Right cardiac atrium (tissue), 5 donors: ENCODE measurements around the gene ATP2B3. TPM values are rescaled to one million over a fixed set of nuclear protein-coding genes. Genes with fewer than 3 reads are reported as not detected.

Experiments
- ATAC-seq, 2 donors: fragments of 200-7000 bp; cut with Tn5 transposase; one replicate each; pipeline versions ENCODE4 v1.8.0 to v1.9.1; 2020; ENCODE audit warnings: moderate library complexity in 2 of 2, mild to moderate bottlenecking in 1 of 2
- DNase-seq, 3 donors: peaks; one replicate each; pipeline ENCODE4 v3.0.0-alpha.2; 2020
- H3K27ac ChIP-seq: one replicate; pipeline ENCODE4 v1.5.1; 2013; ENCODE audit warnings: mild to moderate bottlenecking, low read length, control low read depth, moderate library complexity
- H3K27me3 ChIP-seq: one replicate; pipeline ENCODE4 v1.6.1; 2013; ENCODE audit not compliant: control insufficient read depth, insufficient read depth
- H3K4me1 ChIP-seq: one replicate; pipeline ENCODE4 v1.6.1; 2013; ENCODE audit warnings: low read length; ENCODE audit not compliant: control insufficient read depth, insufficient read depth
- H3K4me3 ChIP-seq: one replicate; pipeline ENCODE4 v1.5.1; 2013; ENCODE audit warnings: low read length, control low read depth
- H3K9me3 ChIP-seq: one replicate; pipeline ENCODE4 v1.6.1; 2013; ENCODE audit warnings: low read length; ENCODE audit not compliant: control insufficient read depth
- WGBS: extraction: QIAGEN DNeasy Blood & Tissue Kit; methylation state at CpG from one replicate; pipeline ENCODE4 v1.1.7; 2013; 5-methylcytosine and 5-hydroxymethylcytosine counted together
- intact Hi-C, 4 donors: fragments of 100-400 bp; cut with DNase I; formaldehyde crosslinking; loops; one replicate each; pipeline versions ENCODE4 v1.11.0 to v1.14.0; 2022 to 2023
- polyA plus RNA-seq: library from polyadenylated mRNA; stranded (reverse); fragments of 200-250 nt; gene quantifications from one replicate; pipeline ENCODE4 v1.2.3, GENCODE V29; 2013
- total RNA-seq, 4 donors: library from RNA; stranded (reverse); fragmentation: NEBNext Ultra II Directional; extraction: Animal tissue kit (Norgen Biotek cat#: 25700); gene quantifications; one replicate each; pipeline ENCODE4 v1.2.1, GENCODE V29; 2021
- donor health status: healthy with polysubstance abuse.
- donor health status: DM: no; HTN: yes; CAD: no.
- donor health status: DM: no; HTN: no; CAD: no.
- donor health status: DM: no; HTN: yes; CAD: no; lungs with severe emphysema.
- donor health status: DM: yes; HTN: yes; CAD: no.

Gene ATP2B3
- total and polyA plus RNA-seq, 5 donors: under 0.01 TPM; not detected in 4

- ATAC-seq (peak; percentile 56 to 65), DNase-seq (peak; percentile 78 to 88 (median 87))
- Histone ChIP-seq H3K27me3 (no peaks in the 10 kb centered on the region), H3K9me3 (no peaks in the 10 kb centered on the region), H3K27ac (peak overlapping the region; percentile 87), H3K4me1 (peaks cover 6% of the 10 kb centered on the region), H3K4me3 (no peak overlapping the region)
- intact Hi-C loops: no loop called here
- WGBS: 38% methylated on average over 16 of the region's 16 CpGs
Observed at GRCh38 chrX:153476666-153477363, 40.6 kb upstream of the ATP2B3 start.

- 44% methylated on average over 11 of the region's 11 CpGs for WGBS
- DNase-seq (no peak), ATAC-seq (no peak)
- Histone ChIP-seq H3K4me3 (no peak overlapping the region), H3K4me1 (peaks cover 6% of the 10 kb centered on the region), H3K9me3 (no peaks in the 10 kb centered on the region), H3K27ac (peak overlapping the region; percentile 3), H3K27me3 (no peaks in the 10 kb centered on the region)
- intact Hi-C loops: no loop called here
Observed at GRCh38 chrX:153477364-153477857, 40.0 kb upstream of the ATP2B3 start.

- ATAC-seq (peak; percentile 23 to 47), DNase-seq (peak in 2 of 3 donors; percentile 45 to 79)
- peak overlapping the region; percentile 3 for H3K27ac ChIP-seq
- no peaks in the 10 kb centered on the region for H3K27me3 ChIP-seq
- peaks cover 6% of the 10 kb centered on the region for H3K4me1 ChIP-seq
- intact Hi-C loops: no loop called here
- no peak overlapping the region for H3K4me3 ChIP-seq
- WGBS: 55% methylated on average over 9 of the region's 9 CpGs
- no peaks in the 10 kb centered on the region for H3K9me3 ChIP-seq
Observed at GRCh38 chrX:153477901-153478300, 39.5 kb upstream of the ATP2B3 start.

- H3K4me3 ChIP-seq: no peak overlapping the region
- H3K27me3 ChIP-seq: no peaks in the 10 kb centered on the region
- no peaks in the 10 kb centered on the region for H3K9me3 ChIP-seq
- ATAC-seq: no peak
- WGBS: 82% methylated on average over 16 of the region's 16 CpGs
- intact Hi-C loops: no loop called here
- H3K27ac ChIP-seq: no peak overlapping the region
- DNase-seq: no peak
- peaks cover 6% of the 10 kb centered on the region for H3K4me1 ChIP-seq
Observed at GRCh38 chrX:153478746-153479145, 38.7 kb upstream of the ATP2B3 start.

GRCh38 chrX:153481043-153481442 is 36.4 kb upstream of the ATP2B3 start:
- DNase-seq: no peak
- WGBS: 91% methylated on average over 13 of the region's 13 CpGs
- ATAC-seq: no peak
- no peak overlapping the region for H3K27ac ChIP-seq
- intact Hi-C loops: no loop called here
- peaks cover 4% of the 10 kb centered on the region for H3K4me1 ChIP-seq
- no peak overlapping the region for H3K4me3 ChIP-seq
- no peaks in the 10 kb centered on the region for H3K9me3 ChIP-seq
- H3K27me3 ChIP-seq: no peaks in the 10 kb centered on the region

- Histone ChIP-seq H3K27ac (no peak overlapping the region), H3K4me1 (no peaks in the 10 kb centered on the region), H3K4me3 (no peak overlapping the region), H3K9me3 (no peaks in the 10 kb centered on the region), H3K27me3 (no peaks in the 10 kb centered on the region)
- DNase-seq (no peak), ATAC-seq (no peak)
- intact Hi-C loops: no loop called here
- WGBS: 73% methylated on average over 23 of the region's 23 CpGs
Observed at GRCh38 chrX:153482376-153483015, 34.9 kb upstream of the ATP2B3 start.

GRCh38 chrX:153485396-153486080 is 31.9 kb upstream of the ATP2B3 start:
- DNase-seq: no peak

GRCh38 chrX:153486171-153486570 is 31.3 kb upstream of the ATP2B3 start:
- Histone ChIP-seq H3K4me1 (no peaks in the 10 kb centered on the region), H3K27me3 (no peaks in the 10 kb centered on the region), H3K4me3 (no peak overlapping the region), H3K27ac (no peak overlapping the region), H3K9me3 (no peaks in the 10 kb centered on the region)
- 76% methylated on average over 10 of the region's 10 CpGs for WGBS
- intact Hi-C loops: no loop called here
- no peak for DNase-seq
- no peak for ATAC-seq

More at GRCh38 chrX:153485396-153486080, 31.9 kb upstream of the ATP2B3 start:
- intact Hi-C loops: no loop called here
- no peak overlapping the region for H3K4me3 ChIP-seq
- 76% methylated on average over 30 of the region's 30 CpGs for WGBS
- ATAC-seq: no peak
- no peak overlapping the region for H3K27ac ChIP-seq
- H3K9me3 ChIP-seq: no peaks in the 10 kb centered on the region
- no peaks in the 10 kb centered on the region for H3K4me1 ChIP-seq
- H3K27me3 ChIP-seq: no peaks in the 10 kb centered on the region

- H3K27ac ChIP-seq: peak overlapping the region; percentile 55
- H3K4me1 ChIP-seq: peaks cover 1% of the 10 kb centered on the region
- H3K4me3 ChIP-seq: no peak overlapping the region
- H3K27me3 ChIP-seq: no peaks in the 10 kb centered on the region
- peak; percentile 57 to 71 for ATAC-seq
- no peaks in the 10 kb centered on the region for H3K9me3 ChIP-seq
- peak; percentile 67 to 87 (median 82) for DNase-seq
- 32% methylated on average over 11 of the region's 11 CpGs for WGBS
- intact Hi-C loops: no loop called here
Observed at GRCh38 chrX:153487590-153488071, 29.8 kb upstream of the ATP2B3 start.

GRCh38 chrX:153488231-153488914 is 29.1 kb upstream of the ATP2B3 start:
- Histone ChIP-seq H3K27me3 (no peaks in the 10 kb centered on the region), H3K27ac (peak overlapping the region; percentile 55), H3K4me3 (no peak overlapping the region), H3K4me1 (peaks cover 1% of the 10 kb centered on the region), H3K9me3 (no peaks in the 10 kb centered on the region)
- DNase-seq (peak; percentile 72 to 90 (median 89)), ATAC-seq (peak; percentile 74 to 77)
- intact Hi-C loops: no loop called here
- WGBS: 32% methylated on average over 26 of the region's 27 CpGs
